ENCODE data around the gene CTDSPL. TPM values are rescaled to one million over a fixed set of nuclear protein-coding genes. Genes with fewer than 3 reads are reported as not detected.
"Not testable (repeated sequence)": the region's sequence is repeated elsewhere in the genome, so short reads cannot be mapped to it uniquely, and the experiment has no call there.

Gene CTDSPL
- total and polyA plus RNA-seq, 2 of the 13 experiments (the other 11 are each of a cell fraction or from before 2014, with no cell fraction given), result 26.1 to 142 TPM

DNA sequence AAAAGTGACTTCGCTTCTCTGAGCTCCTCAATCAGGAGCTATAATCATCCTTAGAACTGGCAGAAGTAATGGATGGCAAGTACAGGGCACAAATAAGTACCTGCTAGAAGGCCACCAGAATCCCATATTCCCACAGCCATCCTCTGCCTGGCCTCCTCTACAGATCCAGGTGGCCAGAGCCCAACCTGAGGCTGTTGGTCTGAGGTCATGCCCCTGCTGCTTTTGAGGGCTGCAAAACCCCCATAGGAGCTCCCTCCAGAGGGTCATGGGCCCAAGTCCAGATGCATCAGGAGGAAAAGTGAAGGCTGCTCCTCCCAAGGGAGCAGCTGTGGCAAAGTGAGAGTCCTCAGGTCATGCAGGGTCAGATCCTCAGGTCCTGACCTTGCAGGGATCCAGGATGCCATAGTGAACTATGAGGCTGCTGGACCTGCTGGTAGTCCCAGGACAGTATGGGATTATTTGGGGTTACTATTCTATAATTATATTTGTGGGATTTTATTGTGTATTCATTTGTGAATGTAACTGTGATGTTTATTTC is 170.7 kb downstream of the CTDSPL start:
- Histone ChIP-seq H3K4me1 (ENCODE audit: insufficient read depth, low read length) (peaks cover 20% of the 10 kb centered on the region), H3K4me2 (ENCODE audit: low read depth, low read length) (no peak overlapping the region), H3K27me3 (ENCODE audit: control insufficient read depth in 1 of 2, insufficient read depth in 2 of 2, low read length in 2 of 2) (peaks cover 13 to 44% of the 10 kb centered on the region in 2 experiments), H4K20me1 (ENCODE audit: insufficient read depth, low read length) (no peaks in the 10 kb centered on the region), H3K27ac (ENCODE audit: extremely low read length, insufficient read depth, low read length) (no peak overlapping the region), H3K36me3 (replicated peaks in 1 of 2; ENCODE audit: control insufficient read depth in 1 of 2, insufficient read depth in 2 of 2, low read length in 2 of 2) (no peaks in the 10 kb centered on the region), H3K9me3 (ENCODE audit: low read length) (no peaks in the 10 kb centered on the region), H2AFZ (ENCODE audit: low read length) (no peak overlapping the region), H3K79me2 (ENCODE audit: insufficient read depth, low read length) (no peaks in the 10 kb centered on the region), H3K4me3 (replicated peaks in 1 of 3; ENCODE audit: insufficient read depth in 1 of 3, low read depth in 2 of 3, low read length in 3 of 3) (no peak overlapping the region), H3K9ac (ENCODE audit: insufficient read depth, low read depth, low read length) (no peak overlapping the region)
- CTCF ChIA-PET (ENCODE audit: low intra/inter-chr PET ratio, low total read pairs), result no interaction called here
- ATAC-seq (no peak), FAIRE-seq (no peak), DNase-seq (ENCODE audit: low spot score) (no peak)
- in situ Hi-C loops (cut with HindIII; ENCODE audit: extremely low pct_ligation_motif_present, low pct_unique_long_range_greater_than_20kb), result no loop called here
- TF ChIP-seq, protein P1, sequence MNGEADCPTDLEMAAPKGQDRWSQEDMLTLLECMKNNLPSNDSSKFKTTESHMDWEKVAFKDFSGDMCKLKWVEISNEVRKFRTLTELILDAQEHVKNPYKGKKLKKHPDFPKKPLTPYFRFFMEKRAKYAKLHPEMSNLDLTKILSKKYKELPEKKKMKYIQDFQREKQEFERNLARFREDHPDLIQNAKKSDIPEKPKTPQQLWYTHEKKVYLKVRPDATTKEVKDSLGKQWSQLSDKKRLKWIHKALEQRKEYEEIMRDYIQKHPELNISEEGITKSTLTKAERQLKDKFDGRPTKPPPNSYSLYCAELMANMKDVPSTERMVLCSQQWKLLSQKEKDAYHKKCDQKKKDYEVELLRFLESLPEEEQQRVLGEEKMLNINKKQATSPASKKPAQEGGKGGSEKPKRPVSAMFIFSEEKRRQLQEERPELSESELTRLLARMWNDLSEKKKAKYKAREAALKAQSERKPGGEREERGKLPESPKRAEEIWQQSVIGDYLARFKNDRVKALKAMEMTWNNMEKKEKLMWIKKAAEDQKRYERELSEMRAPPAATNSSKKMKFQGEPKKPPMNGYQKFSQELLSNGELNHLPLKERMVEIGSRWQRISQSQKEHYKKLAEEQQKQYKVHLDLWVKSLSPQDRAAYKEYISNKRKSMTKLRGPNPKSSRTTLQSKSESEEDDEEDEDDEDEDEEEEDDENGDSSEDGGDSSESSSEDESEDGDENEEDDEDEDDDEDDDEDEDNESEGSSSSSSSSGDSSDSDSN (CRISPR knock-in tag; IDR thresholded peaks at IDR 0.05), result no peak
- TF ChIP-seq AGO2 (optimal IDR thresholded peaks at IDR 0.05; ENCODE audit: low read depth, low read length) (no peak), ZNF558 (CRISPR knock-in tag; IDR thresholded peaks at IDR 0.05; ENCODE audit: borderline replicate concordance) (no peak), GPBP1L1 (CRISPR knock-in tag; IDR thresholded peaks at IDR 0.05) (no peak), ZNF644 (CRISPR knock-in tag; IDR thresholded peaks at IDR 0.05; ENCODE audit: low read depth) (no peak)
- TF ChIP-seq, protein P2, sequence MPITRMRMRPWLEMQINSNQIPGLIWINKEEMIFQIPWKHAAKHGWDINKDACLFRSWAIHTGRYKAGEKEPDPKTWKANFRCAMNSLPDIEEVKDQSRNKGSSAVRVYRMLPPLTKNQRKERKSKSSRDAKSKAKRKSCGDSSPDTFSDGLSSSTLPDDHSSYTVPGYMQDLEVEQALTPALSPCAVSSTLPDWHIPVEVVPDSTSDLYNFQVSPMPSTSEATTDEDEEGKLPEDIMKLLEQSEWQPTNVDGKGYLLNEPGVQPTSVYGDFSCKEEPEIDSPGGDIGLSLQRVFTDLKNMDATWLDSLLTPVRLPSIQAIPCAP (CRISPR knock-in tag; IDR thresholded peaks at IDR 0.05; ENCODE audit: low read depth), result no peak
- no TSS peak for BruUV-seq (replicated peaks)
- intact Hi-C loops (cut with micrococcal nuclease; ENCODE audit: unreplicated experiment), result no loop called here
- POLR2A ChIA-PET, result no interaction called here
- WGBS (ENCODE audit: low lambda C conversion rate), result 43% methylated on average over 1 of the region's 1 CpG

DNA sequence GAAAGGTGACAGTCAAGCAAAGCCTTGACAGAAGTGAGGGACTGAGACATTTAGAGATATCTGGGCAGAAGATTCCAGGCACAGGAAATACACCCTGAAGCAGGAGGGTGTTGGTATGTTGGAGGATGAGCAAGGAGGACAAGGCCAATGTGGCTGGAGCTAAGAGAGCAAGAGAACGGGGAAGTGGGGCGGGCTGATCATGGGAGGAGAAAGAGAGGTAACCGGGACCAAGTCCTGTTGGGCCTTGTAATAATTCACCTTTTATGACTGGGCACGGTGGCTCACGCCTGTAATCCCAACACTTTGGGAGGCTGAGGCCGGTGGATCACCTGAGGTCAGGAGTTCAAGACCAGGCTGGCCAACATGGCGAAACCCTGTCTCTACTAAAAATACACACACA is 171.9 kb downstream of the CTDSPL start:
- H3K4me2 ChIP-seq (ENCODE audit: low read depth, low read length); FAIRE-seq; CTCF ChIA-PET (ENCODE audit: low intra/inter-chr PET ratio, low total read pairs); H3K79me2 ChIP-seq (ENCODE audit: insufficient read depth, low read length); H2AFZ ChIP-seq (ENCODE audit: low read length); intact Hi-C loops (cut with micrococcal nuclease; ENCODE audit: unreplicated experiment); H3K9me3 ChIP-seq (ENCODE audit: low read length); H3K9ac ChIP-seq (ENCODE audit: insufficient read depth, low read depth, low read length); ATAC-seq; H3K36me3 ChIP-seq (replicated peaks in 1 of 2; ENCODE audit: control insufficient read depth in 1 of 2, insufficient read depth in 2 of 2, low read length in 2 of 2); BruUV-seq (replicated peaks); H3K4me3 ChIP-seq (replicated peaks in 1 of 3; ENCODE audit: insufficient read depth in 1 of 3, low read depth in 2 of 3, low read length in 3 of 3); DNase-seq (ENCODE audit: low spot score); H3K27ac ChIP-seq (ENCODE audit: extremely low read length, insufficient read depth, low read length); H4K20me1 ChIP-seq (ENCODE audit: insufficient read depth, low read length); in situ Hi-C loops (cut with HindIII; ENCODE audit: extremely low pct_ligation_motif_present, low pct_unique_long_range_greater_than_20kb); POLR2A ChIA-PET: not testable (repeated sequence)
- H3K4me1 ChIP-seq (ENCODE audit: insufficient read depth, low read length), result peaks cover 17% of the 10 kb centered on the region
- peaks cover 13 to 47% of the 10 kb centered on the region in 2 experiments for H3K27me3 ChIP-seq (ENCODE audit: control insufficient read depth in 1 of 2, insufficient read depth in 2 of 2, low read length in 2 of 2)
- whole genome bisulfite sequencing (ENCODE audit: low lambda C conversion rate), result 73% methylated on average over 5 of the region's 7 CpGs

All from HepG2 (cell line).